Measurements from ENCODE around the gene HIC1.

HIC1 gene

GRCh38 chr17:2106308-2106955 is 51.5 kb downstream of the HIC1 start:
- no peak for DNase-seq

DNA sequence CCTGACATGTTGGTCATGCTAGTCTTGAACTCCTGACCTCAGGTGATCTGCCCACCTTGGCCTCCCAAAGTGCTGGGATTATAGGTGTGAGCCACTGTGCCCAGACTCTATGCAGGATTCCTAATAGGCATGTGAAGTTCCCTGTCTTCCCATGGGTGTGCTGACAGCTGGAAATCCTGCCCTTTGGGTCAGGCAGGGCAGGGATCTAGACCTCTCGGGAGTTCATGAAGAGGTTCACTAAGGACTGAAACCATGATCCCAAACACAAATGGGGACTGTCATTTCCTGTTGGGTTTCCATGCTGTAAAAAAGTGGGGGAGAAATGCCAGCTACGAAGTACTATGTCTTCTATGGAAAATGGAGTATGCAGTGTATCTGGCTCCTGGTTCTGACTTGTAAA is 52.1 kb downstream of the HIC1 start:
- no peak for DNase-seq

- DNase-seq, result no peak
Measured at GRCh38 chr17:2107506-2107905, 52.6 kb downstream of the HIC1 start.

GRCh38 chr17:2108170-2108569 is 53.3 kb downstream of the HIC1 start:
- no peak for DNase-seq

- no peak for DNase-seq
Measured at GRCh38 chr17:2110436-2110835, 55.5 kb downstream of the HIC1 start.

GRCh38 chr17:2111691-2112090 is 56.8 kb downstream of the HIC1 start:
- DNase-seq, result no peak

Measured in NCI-H526 (cell line).